ENCODE data around the gene TECPR1. TPM values are rescaled to one million over a fixed set of nuclear protein-coding genes. Genes with fewer than 3 reads are reported as not detected.
A peak's percentile ranks its signal among the peaks of the same experiment; 100 is the strongest.

TECPR1 gene
- total and polyA plus RNA-seq, 2 donors (not counting 3 experiments of a cell fraction or from before 2014, with no cell fraction given), result 12.3 to 97.5 TPM

GRCh38 chr7:98286093-98286539 lies 34.1 kb upstream of the TECPR1 start:
- H3K27ac ChIP-seq (ENCODE audit: insufficient read depth, low read depth, low read length), result peak overlapping the region; percentile 63
- intact Hi-C loops (cut with micrococcal nuclease), result no loop called here
- H2AFZ ChIP-seq (ENCODE audit: low read depth, low read length), result no peak overlapping the region
- no peaks in the 10 kb centered on the region for H3K27me3 ChIP-seq (ENCODE audit: control insufficient read depth in 2 of 2, insufficient read depth in 2 of 2, low read length in 2 of 2)
- peak overlapping the region; percentile 87 for H3K4me2 ChIP-seq (ENCODE audit: insufficient read depth, low read length)
- peaks cover 2% of the 10 kb centered on the region for H4K20me1 ChIP-seq (replicated peaks; ENCODE audit: control insufficient read depth, extremely low read depth, insufficient read depth, low read length)
- H3K4me3 ChIP-seq (replicated peaks in 1 of 3; ENCODE audit: insufficient read depth in 1 of 3, low read depth in 1 of 3, low read length in 3 of 3), result no peak overlapping the region
- ChIA-PET CTCF (interaction anchor here (1.2 to 2.9 kb wide), 2 partner anchors 19 to 265 kb away, joined by 3 to 6 read pairs; no protein-coding TSS in a partner anchor), POLR2A (no interaction called here)
- H3K9ac ChIP-seq (replicated peaks; ENCODE audit: extremely low read depth, insufficient read depth, low read length), result peak overlapping the region; percentile 13
- no peaks in the 10 kb centered on the region for H3K9me3 ChIP-seq (replicated peaks; ENCODE audit: control insufficient read depth, insufficient read depth, low read length)
- peaks cover 2 to 36% of the 10 kb centered on the region in 2 experiments for H3K36me3 ChIP-seq (ENCODE audit: control insufficient read depth in 2 of 2, extremely low read depth in 1 of 2, insufficient read depth in 2 of 2, low read length in 2 of 2)
- TF ChIP-seq MYC (IDR thresholded peaks at IDR 0.05; ENCODE audit: low read depth, low read length) (no peak), FOS (IDR thresholded peaks at IDR 0.05; ENCODE audit: borderline replicate concordance, insufficient read depth, low read length) (no peak), GATA2 (IDR thresholded peaks at IDR 0.05; ENCODE audit: insufficient read depth, insufficient read length, low read depth, low read length) (no peak), EZH2 (IDR thresholded peaks at IDR 0.05; ENCODE audit: borderline replicate concordance, low read depth, low read length, severe bottlenecking) (no peak), CTCF (IDR thresholded peaks at IDR 0.05; ENCODE audit: extremely low read depth in 1 of 2, insufficient read depth in 1 of 2, low read depth in 1 of 2, low read length in 2 of 2) (no peak), JUN (IDR thresholded peaks at IDR 0.05; ENCODE audit: borderline replicate concordance, insufficient read depth, insufficient read length, low read depth) (no peak), POLR2A (IDR thresholded peaks at IDR 0.05; ENCODE audit: low read depth, low read length) (no peak), POLR2AphosphoS5 (IDR thresholded peaks at IDR 0.05; ENCODE audit: insufficient read depth, low read depth, low read length) (no peak)
- TF ChIP-seq, protein P1, sequence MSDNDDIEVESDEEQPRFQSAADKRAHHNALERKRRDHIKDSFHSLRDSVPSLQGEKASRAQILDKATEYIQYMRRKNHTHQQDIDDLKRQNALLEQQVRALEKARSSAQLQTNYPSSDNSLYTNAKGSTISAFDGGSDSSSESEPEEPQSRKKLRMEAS (IDR thresholded peaks at IDR 0.05; ENCODE audit: insufficient read depth, insufficient read length), result no peak
- H3K4me1 ChIP-seq (ENCODE audit: control insufficient read depth, extremely low read depth, insufficient read depth, low read length), result peaks cover 34% of the 10 kb centered on the region
- DNase-seq (ENCODE audit: low read depth, low spot score), result no peak
- H3K79me2 ChIP-seq (ENCODE audit: control insufficient read depth, insufficient read depth, low read length), result peaks cover 87% of the 10 kb centered on the region
- BruUV-seq (replicated peaks), result no TSS peak
- FAIRE-seq, result no peak
- dilution Hi-C loops (cut with MboI; ENCODE audit: extremely low pct_ligation_motif_present, low sequenced_read_pairs), result no loop called here
- H3K9me1 ChIP-seq (replicated peaks; ENCODE audit: control insufficient read depth, extremely low read depth, insufficient read depth, low read length), result no peaks in the 10 kb centered on the region
